ENCODE results near the gene TANGO6. TPM values are rescaled to one million over a fixed set of nuclear protein-coding genes. Genes with fewer than 3 reads are reported as not detected.

TANGO6 gene
- total RNA-seq, 1 donor from 2014 or later, result 12.8 TPM

DNA sequence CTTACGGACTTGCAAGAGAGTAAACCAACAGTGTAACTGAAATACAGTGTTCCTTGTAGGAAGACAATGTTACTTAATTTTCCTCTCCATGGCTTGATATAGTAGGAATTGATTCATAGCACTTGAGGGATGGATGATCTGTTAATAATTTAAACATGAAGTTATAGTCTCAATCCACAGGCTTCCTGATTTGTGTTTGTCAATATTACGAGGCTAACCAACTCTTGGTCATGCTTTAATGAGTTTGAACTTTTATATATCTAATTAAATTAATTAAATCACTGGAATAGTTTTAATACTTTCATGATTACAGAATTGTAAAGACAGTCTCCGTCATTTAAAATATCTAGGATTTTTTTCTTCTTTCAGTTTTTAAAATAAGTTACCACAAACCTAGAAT is 150.1 kb downstream of the TANGO6 start:
- H3K4me2 ChIP-seq, result no peak overlapping the region
- no peak overlapping the region for H3K4me3 ChIP-seq
- Mint-ChIP-seq H3K4me1 (peaks cover under 1% of the 10 kb centered on the region), H3K9me3 (no peaks in the 10 kb centered on the region), H3K27me3 (ENCODE audit: insufficient read depth, low read depth) (peaks cover 2% of the 10 kb centered on the region), H3K27ac (no peak overlapping the region), H3K36me3 (peaks cover 5% of the 10 kb centered on the region), H3K4me3 (no peak overlapping the region)
- H3K4me1 ChIP-seq, result peaks cover under 1% of the 10 kb centered on the region
- no peaks in the 10 kb centered on the region for H3F3A ChIP-seq (ENCODE audit: low read depth)
- H3K36me3 ChIP-seq, result no peaks in the 10 kb centered on the region
- no peak for TF ChIP-seq EZH2 (IDR thresholded peaks at IDR 0.05)
- TF ChIP-seq, protein P1, sequence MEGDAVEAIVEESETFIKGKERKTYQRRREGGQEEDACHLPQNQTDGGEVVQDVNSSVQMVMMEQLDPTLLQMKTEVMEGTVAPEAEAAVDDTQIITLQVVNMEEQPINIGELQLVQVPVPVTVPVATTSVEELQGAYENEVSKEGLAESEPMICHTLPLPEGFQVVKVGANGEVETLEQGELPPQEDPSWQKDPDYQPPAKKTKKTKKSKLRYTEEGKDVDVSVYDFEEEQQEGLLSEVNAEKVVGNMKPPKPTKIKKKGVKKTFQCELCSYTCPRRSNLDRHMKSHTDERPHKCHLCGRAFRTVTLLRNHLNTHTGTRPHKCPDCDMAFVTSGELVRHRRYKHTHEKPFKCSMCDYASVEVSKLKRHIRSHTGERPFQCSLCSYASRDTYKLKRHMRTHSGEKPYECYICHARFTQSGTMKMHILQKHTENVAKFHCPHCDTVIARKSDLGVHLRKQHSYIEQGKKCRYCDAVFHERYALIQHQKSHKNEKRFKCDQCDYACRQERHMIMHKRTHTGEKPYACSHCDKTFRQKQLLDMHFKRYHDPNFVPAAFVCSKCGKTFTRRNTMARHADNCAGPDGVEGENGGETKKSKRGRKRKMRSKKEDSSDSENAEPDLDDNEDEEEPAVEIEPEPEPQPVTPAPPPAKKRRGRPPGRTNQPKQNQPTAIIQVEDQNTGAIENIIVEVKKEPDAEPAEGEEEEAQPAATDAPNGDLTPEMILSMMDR (IDR thresholded peaks at IDR 0.05), result no peak
- no peak for TF ChIP-seq EZH2phosphoT487 (IDR thresholded peaks at IDR 0.05)
- no peak for DNase-seq (ENCODE audit: low spot score)
- no peaks in the 10 kb centered on the region for H3K79me2 ChIP-seq (ENCODE audit: low read depth)
- no peaks in the 10 kb centered on the region for H4K20me1 ChIP-seq (ENCODE audit: low read depth)
- no peak overlapping the region for H2AFZ ChIP-seq (replicated peaks)
- H3K9me3 ChIP-seq (ENCODE audit: low read depth), result no peaks in the 10 kb centered on the region
- no peak overlapping the region for H3K9ac ChIP-seq
- H3K27me3 ChIP-seq, result no peaks in the 10 kb centered on the region
- H3K27ac ChIP-seq, result no peak overlapping the region

DNA sequence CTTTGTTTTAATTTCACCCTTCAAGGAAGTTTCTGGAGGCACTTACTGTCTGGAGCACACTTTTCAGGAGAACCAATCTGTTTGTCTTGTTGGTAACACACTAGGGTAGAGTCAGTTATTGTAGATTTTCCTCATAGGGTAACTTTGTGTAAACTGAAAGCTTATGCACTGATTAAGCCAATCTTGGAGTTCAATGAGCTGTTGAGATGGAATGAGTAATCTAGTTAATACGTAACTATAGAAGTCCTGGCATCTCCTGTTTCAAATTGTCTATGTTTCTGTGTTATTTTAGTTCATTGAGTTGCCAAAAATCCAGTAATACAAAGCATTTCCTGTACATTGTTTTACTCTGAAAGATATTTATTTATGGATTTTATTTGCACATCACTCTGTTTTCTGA is 150.6 kb downstream of the TANGO6 start:
- no peak for TF ChIP-seq EZH2phosphoT487 (IDR thresholded peaks at IDR 0.05)
- TF ChIP-seq, protein P1 (IDR thresholded peaks at IDR 0.05), result no peak
- no peak for TF ChIP-seq EZH2 (IDR thresholded peaks at IDR 0.05)
- H3K4me3 Mint-ChIP-seq, result no peak overlapping the region
- Histone ChIP-seq H3K4me2 (no peak overlapping the region), H3K27me3 (no peaks in the 10 kb centered on the region), H4K20me1 (ENCODE audit: low read depth) (no peaks in the 10 kb centered on the region), H3K4me1 (no peaks in the 10 kb centered on the region), H3K4me3 (no peak overlapping the region), H3K27ac (no peak overlapping the region), H3F3A (ENCODE audit: low read depth) (no peaks in the 10 kb centered on the region), H2AFZ (replicated peaks) (no peak overlapping the region), H3K79me2 (ENCODE audit: low read depth) (no peaks in the 10 kb centered on the region), H3K36me3 (no peaks in the 10 kb centered on the region), H3K9ac (no peak overlapping the region), H3K9me3 (ENCODE audit: low read depth) (no peaks in the 10 kb centered on the region)
- peaks cover 5% of the 10 kb centered on the region for H3K36me3 Mint-ChIP-seq
- H3K27ac Mint-ChIP-seq, result no peak overlapping the region
- H3K4me1 Mint-ChIP-seq, result no peaks in the 10 kb centered on the region
- H3K9me3 Mint-ChIP-seq, result no peaks in the 10 kb centered on the region
- peaks cover 2% of the 10 kb centered on the region for H3K27me3 Mint-ChIP-seq (ENCODE audit: insufficient read depth, low read depth)
- DNase-seq (ENCODE audit: low spot score), result no peak

DNA sequence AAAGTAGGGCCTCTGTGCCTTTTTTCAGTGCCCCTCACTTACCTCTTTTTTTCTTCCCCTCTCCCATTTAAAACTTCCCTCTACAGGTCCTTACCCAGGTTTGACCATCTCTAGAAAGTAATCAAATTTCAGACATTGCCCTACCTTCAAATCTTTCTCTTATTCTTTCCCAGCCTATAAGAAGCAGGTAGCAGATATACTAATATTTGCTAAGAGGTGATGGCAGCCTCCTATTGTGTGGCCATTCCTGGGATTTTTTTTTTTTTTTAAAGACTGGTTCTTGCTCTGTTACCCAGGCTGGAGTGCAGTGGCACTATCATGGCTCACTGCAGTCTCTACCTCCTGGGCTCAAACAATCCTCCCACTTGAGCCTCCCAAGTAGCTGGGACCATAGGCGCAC is 151.0 kb downstream of the TANGO6 start:
- Mint-ChIP-seq H3K27ac (no peak overlapping the region), H3K4me3 (no peak overlapping the region), H3K9me3 (no peaks in the 10 kb centered on the region), H3K36me3 (peaks cover 5% of the 10 kb centered on the region), H3K4me1 (no peaks in the 10 kb centered on the region), H3K27me3 (ENCODE audit: insufficient read depth, low read depth) (peaks cover 2% of the 10 kb centered on the region)
- Histone ChIP-seq H3K27me3 (no peaks in the 10 kb centered on the region), H3K79me2 (ENCODE audit: low read depth) (no peaks in the 10 kb centered on the region), H4K20me1 (ENCODE audit: low read depth) (no peaks in the 10 kb centered on the region), H3K4me1 (no peaks in the 10 kb centered on the region), H3K4me3 (no peak overlapping the region), H3K9me3 (ENCODE audit: low read depth) (no peaks in the 10 kb centered on the region), H3K9ac (no peak overlapping the region), H3F3A (ENCODE audit: low read depth) (no peaks in the 10 kb centered on the region), H2AFZ (replicated peaks) (no peak overlapping the region), H3K4me2 (no peak overlapping the region), H3K27ac (no peak overlapping the region), H3K36me3 (no peaks in the 10 kb centered on the region)
- TF ChIP-seq, protein P1 (IDR thresholded peaks at IDR 0.05), result no peak
- no peak for TF ChIP-seq EZH2 (IDR thresholded peaks at IDR 0.05)
- no peak for TF ChIP-seq EZH2phosphoT487 (IDR thresholded peaks at IDR 0.05)
- DNase-seq (ENCODE audit: low spot score), result no peak
